ENCODE measurements around the gene UPF1. TPM values are rescaled to one million over a fixed set of nuclear protein-coding genes. Genes with fewer than 3 reads are reported as not detected.

UPF1 gene
- total and polyA plus RNA-seq, 7 donors = 27.6 to 62.1 (median 49.0) TPM

DNA sequence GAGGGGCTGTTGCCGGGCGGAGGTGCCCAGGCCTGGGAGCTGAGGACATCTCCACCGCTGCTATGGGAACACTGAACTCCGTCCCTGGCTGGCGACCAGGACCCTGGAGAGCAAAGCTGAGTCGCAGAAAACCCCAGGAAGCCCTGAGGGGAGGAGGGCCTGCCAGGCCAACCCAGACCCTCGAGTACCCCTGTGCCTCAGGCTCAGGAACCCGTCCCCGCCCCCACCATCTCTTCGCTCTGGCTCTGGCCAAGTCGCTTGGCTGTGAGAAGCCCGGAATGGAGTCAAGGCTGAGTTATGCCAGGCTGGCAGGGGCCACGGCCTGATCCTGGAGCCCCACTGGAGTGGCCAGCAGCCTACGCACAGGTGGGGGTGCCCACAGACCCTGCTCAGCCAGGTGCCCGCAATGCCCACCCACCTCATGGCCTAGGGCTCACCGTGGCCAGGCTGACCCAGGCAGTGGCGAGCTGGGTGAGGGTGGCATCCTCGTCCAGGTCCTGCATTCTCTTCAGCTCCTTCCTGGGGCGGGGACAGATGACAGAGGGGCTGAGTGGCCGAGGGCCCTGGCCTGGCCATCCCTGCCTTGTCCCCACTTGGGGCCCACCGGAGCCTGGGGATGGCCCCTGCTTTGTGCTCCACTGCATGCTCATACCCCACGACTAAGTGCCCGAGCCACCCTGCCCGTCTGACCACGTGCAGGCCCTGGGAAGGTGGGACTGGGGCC lies 72.7 kb downstream of the UPF1 start:
- TF ChIP-seq POLR2A (IDR thresholded peaks at IDR 0.05) = no peak
- TF ChIP-seq, protein P1, sequence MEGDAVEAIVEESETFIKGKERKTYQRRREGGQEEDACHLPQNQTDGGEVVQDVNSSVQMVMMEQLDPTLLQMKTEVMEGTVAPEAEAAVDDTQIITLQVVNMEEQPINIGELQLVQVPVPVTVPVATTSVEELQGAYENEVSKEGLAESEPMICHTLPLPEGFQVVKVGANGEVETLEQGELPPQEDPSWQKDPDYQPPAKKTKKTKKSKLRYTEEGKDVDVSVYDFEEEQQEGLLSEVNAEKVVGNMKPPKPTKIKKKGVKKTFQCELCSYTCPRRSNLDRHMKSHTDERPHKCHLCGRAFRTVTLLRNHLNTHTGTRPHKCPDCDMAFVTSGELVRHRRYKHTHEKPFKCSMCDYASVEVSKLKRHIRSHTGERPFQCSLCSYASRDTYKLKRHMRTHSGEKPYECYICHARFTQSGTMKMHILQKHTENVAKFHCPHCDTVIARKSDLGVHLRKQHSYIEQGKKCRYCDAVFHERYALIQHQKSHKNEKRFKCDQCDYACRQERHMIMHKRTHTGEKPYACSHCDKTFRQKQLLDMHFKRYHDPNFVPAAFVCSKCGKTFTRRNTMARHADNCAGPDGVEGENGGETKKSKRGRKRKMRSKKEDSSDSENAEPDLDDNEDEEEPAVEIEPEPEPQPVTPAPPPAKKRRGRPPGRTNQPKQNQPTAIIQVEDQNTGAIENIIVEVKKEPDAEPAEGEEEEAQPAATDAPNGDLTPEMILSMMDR (IDR thresholded peaks at IDR 0.05) = no peak
- no peak for TF ChIP-seq EP300 (IDR thresholded peaks at IDR 0.05)
- no peaks in the 10 kb centered on the region for H3K9me3 ChIP-seq
- no peak for DNase-seq
- 94 to 96% methylated on average over 25 of the region's 25 CpGs for WGBS, 2 donors
- no peaks in the 10 kb centered on the region for H3K4me1 ChIP-seq
- intact Hi-C loops (cut with DNase I) = no loop called here
- no peak overlapping the region for H3K4me3 ChIP-seq
- no peak overlapping the region for H3K27ac ChIP-seq
- H3K27me3 ChIP-seq = no peaks in the 10 kb centered on the region
- H3K36me3 ChIP-seq = peaks cover 6 to 83% (median 39%) of the 10 kb centered on the region in 4 donors

DNA sequence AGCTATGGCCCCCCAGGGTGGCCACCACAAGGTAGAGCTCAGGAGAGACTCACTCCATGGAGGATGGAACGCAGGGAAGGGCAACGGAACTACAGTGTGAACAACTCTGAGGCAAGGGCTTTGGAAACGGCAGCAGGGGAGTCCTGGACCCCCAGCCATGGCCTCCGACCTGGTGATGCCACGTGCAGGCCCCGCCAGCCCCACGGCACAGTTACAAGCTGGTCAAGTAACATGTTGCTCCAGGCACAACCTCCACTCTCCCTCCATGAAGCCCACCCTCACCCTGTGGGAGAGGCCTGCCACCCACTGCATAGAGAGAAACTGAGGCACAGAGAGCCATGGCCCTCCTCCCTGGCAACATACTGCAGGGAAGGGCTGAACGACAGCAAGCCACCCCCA lies 73.3 kb downstream of the UPF1 start:
- no peaks in the 10 kb centered on the region for H3K9me3 ChIP-seq
- no peak for DNase-seq
- H3K27me3 ChIP-seq = no peaks in the 10 kb centered on the region
- H3K4me3 ChIP-seq = no peak overlapping the region
- intact Hi-C loops (cut with DNase I) = no loop called here
- H3K36me3 ChIP-seq = peaks cover 0 to 77% (median 35%) of the 10 kb centered on the region in 4 donors
- H3K4me1 ChIP-seq = no peaks in the 10 kb centered on the region
- TF ChIP-seq EP300 (IDR thresholded peaks at IDR 0.05) = no peak
- TF ChIP-seq, protein P1 (IDR thresholded peaks at IDR 0.05) = no peak
- no peak for TF ChIP-seq POLR2AphosphoS5 (IDR thresholded peaks at IDR 0.05)
- no peak for TF ChIP-seq POLR2A (IDR thresholded peaks at IDR 0.05)
- H3K27ac ChIP-seq = no peak overlapping the region
- WGBS, 2 donors = 92 to 94% methylated on average over 8 of the region's 8 CpGs

DNA sequence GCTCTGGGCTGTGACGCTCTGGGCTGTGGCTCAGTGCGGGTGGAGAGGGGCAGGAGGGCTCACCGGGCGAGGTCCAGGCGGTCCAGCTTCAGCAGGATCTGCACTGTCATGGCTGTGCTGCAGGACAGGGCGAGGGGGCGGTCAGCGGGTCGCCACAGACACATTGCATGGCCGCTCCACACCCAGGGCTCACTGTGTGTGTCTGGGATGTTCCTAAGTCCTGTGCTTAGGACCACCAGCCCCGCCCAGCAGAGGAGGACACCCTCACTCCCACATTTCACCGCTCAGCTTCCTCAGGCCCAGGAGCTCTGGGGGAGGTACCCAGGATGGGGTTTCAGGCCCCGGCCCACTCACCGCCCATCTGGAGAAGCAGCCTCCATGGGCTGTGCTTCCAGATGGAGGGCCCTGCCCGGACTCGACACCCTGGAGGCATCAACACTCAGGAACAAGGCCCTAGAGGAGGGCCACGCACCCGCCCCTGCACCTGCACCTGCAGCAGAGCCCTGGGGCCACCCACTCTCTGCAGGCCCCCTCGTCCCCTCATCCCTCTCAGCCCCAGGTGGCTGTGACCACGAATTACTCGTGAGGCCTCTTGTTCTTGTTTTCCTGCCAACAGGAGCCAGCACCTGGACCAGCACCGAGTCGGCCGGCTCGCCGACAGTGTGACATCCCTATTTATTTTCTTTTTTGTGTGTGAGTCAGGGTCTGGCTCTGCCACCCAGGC lies 73.9 kb downstream of the UPF1 start:
- TF ChIP-seq EP300 (IDR thresholded peaks at IDR 0.05) = no peak
- TF ChIP-seq, protein P1 (IDR thresholded peaks at IDR 0.05) = no peak
- TF ChIP-seq POLR2AphosphoS5 (IDR thresholded peaks at IDR 0.05) = no peak
- TF ChIP-seq POLR2A (IDR thresholded peaks at IDR 0.05) = no peak
- WGBS, 2 donors = 89 to 93% methylated on average over 26 of the region's 26 CpGs
- intact Hi-C loops (cut with DNase I) = no loop called here
- peaks cover 0 to 75% (median 32%) of the 10 kb centered on the region in 4 donors for H3K36me3 ChIP-seq
- no peaks in the 10 kb centered on the region for H3K4me1 ChIP-seq
- H3K4me3 ChIP-seq = no peak overlapping the region
- no peaks in the 10 kb centered on the region for H3K27me3 ChIP-seq
- H3K9me3 ChIP-seq = no peaks in the 10 kb centered on the region
- H3K27ac ChIP-seq = no peak overlapping the region
- no peak for DNase-seq

DNA sequence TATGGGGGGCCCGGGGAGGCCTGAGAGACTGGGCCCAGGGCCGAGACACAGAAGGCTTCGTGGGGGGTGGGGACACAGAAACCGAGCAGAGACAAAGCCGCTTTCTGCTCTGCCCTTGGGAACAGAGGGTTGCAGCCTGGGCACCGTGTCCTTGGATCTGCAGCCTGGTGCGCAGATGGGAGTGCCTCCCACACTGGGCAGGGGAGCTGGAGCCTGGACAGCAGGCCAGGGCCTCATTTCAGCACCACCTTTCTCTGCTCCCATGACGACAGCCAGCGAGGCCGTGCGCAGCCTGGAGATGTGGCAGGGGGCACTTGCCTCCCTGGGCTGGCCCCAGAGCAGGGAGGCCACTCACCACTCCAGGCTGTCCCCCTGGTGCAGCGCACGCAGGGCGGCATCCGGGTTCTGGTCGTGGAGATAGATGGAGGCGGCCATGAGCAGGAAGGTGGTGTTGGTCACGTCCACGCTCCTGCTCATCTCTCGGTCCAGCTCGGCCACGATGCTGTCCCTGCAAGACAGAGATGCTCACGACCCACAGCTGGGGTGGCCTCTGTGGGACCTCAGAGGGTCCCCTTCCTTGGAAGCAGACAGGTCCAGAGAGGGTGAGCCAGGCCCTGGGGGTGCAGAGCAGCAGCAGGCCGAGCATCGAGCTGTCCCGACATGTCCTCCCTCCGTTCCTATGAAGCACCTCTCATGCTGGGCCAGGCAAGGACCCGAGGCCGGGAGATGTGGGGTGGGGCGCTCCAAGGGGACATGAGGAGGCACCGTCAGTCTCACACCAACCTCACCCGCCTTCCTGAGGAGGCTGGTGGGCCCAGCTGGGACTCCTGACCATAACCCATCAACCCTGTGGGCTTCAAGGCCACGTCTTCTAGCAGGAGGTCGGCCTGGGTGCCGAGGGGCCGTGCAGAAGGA lies 75.1 kb downstream of the UPF1 start:
- DNase-seq = no peak
- H3K36me3 ChIP-seq = peaks cover 0 to 71% (median 27%) of the 10 kb centered on the region in 4 donors
- no peak for TF ChIP-seq EP300 (IDR thresholded peaks at IDR 0.05)
- no peak for TF ChIP-seq POLR2A (IDR thresholded peaks at IDR 0.05)
- TF ChIP-seq, protein P1 (IDR thresholded peaks at IDR 0.05) = no peak
- TF ChIP-seq POLR2AphosphoS5 (IDR thresholded peaks at IDR 0.05) = no peak
- no peak overlapping the region for H3K27ac ChIP-seq
- H3K9me3 ChIP-seq = no peaks in the 10 kb centered on the region
- intact Hi-C loops (cut with DNase I) = no loop called here
- H3K4me3 ChIP-seq = no peak overlapping the region
- WGBS, 2 donors = 94 to 96% methylated on average over 36 of the region's 36 CpGs
- no peaks in the 10 kb centered on the region for H3K27me3 ChIP-seq
- H3K4me1 ChIP-seq = no peaks in the 10 kb centered on the region
